DLD1 (cell line): Measurements from ENCODE around the gene TIPIN.
"Not testable (repeated sequence)": the region's sequence is repeated elsewhere in the genome, so short reads cannot be mapped to it uniquely, and the experiment has no call there.

Source experiments
- in situ Hi-C: cut with HindIII; loops from 2 replicates; pipeline ENCODE4 v1.10.0; 2017; ENCODE audit warnings: low sequenced_read_pairs

Gene TIPIN

GRCh38 chr15:66356359-66357236 is at the start of gene TIPIN:
Gene TIPIN, minus strand, starts transcription at chr15:66356685. Its CDS starts 3,738 bp downstream, at chr15:66352947.
- in situ Hi-C loops = no loop called here

- in situ Hi-C loops = no loop called here
These were observed 49.1 kb upstream of the TIPIN start for GRCh38 chr15:66405615-66406014.

GRCh38 chr15:66405007-66405406 is 48.5 kb upstream of the TIPIN start:
- in situ Hi-C loops = no loop called here

GRCh38 chr15:66404532-66404931 is 48.0 kb upstream of the TIPIN start:
- in situ Hi-C loops = no loop called here

- in situ Hi-C loops = no loop called here
These were observed 47.6 kb upstream of the TIPIN start for GRCh38 chr15:66404122-66404521.

- in situ Hi-C loops = no loop called here
These were observed 46.8 kb upstream of the TIPIN start for GRCh38 chr15:66403323-66403722.

- in situ Hi-C loops = no loop called here
These were observed 46.3 kb upstream of the TIPIN start for GRCh38 chr15:66402761-66403284.

GRCh38 chr15:66401130-66402021 is 44.9 kb upstream of the TIPIN start:
- in situ Hi-C loops = no loop called here

GRCh38 chr15:66400351-66400774 is 43.9 kb upstream of the TIPIN start:
- in situ Hi-C loops = no loop called here

- in situ Hi-C loops = no loop called here
These were observed 42.8 kb upstream of the TIPIN start for GRCh38 chr15:66399276-66399675.

- in situ Hi-C loops = no loop called here
These were observed 38.4 kb upstream of the TIPIN start for GRCh38 chr15:66394915-66395314.

GRCh38 chr15:66394472-66394871 is 38.0 kb upstream of the TIPIN start:
- in situ Hi-C loops = no loop called here

- in situ Hi-C loops = not testable (repeated sequence)
These were observed 36.6 kb upstream of the TIPIN start for GRCh38 chr15:66393037-66393436.

- in situ Hi-C loops = no loop called here
These were observed 34.2 kb upstream of the TIPIN start for GRCh38 chr15:66390678-66391077.

- in situ Hi-C loops = no loop called here
These were observed 33.4 kb upstream of the TIPIN start for GRCh38 chr15:66389859-66390381.

- in situ Hi-C loops = no loop called here
These were observed 32.8 kb upstream of the TIPIN start for GRCh38 chr15:66389098-66389858.

GRCh38 chr15:66388576-66388975 is 32.1 kb upstream of the TIPIN start:
- in situ Hi-C loops = no loop called here

GRCh38 chr15:66388043-66388363 is 31.5 kb upstream of the TIPIN start:
- in situ Hi-C loops = no loop called here

GRCh38 chr15:66387163-66388042 is 30.9 kb upstream of the TIPIN start:
- in situ Hi-C loops = no loop called here
